Ascending aorta (tissue), 2 donors: ENCODE measurements around the gene DDX31. TPM values are rescaled to one million over a fixed set of nuclear protein-coding genes. Genes with fewer than 3 reads are reported as not detected.

Source experiments
- DNase-seq, 2 donors: peaks; one replicate each; pipeline ENCODE4 v3.0.0-alpha.2; 2019; ENCODE audit warnings: low spot score in 2 of 2
- H3K27ac ChIP-seq, 2 donors: fragments of 200-600 bp; sonication (generic); one replicate each; pipeline ENCODE4 v1.5.1; 2016 to 2017; ENCODE audit warnings: mild to moderate bottlenecking in 1 of 2
- H3K27me3 ChIP-seq: fragments of 200-600 bp; sonication (generic); one replicate; pipeline ENCODE4 v1.5.1; 2017
- H3K36me3 ChIP-seq, 2 donors: fragments of 200-600 bp; sonication (generic); one replicate each; pipeline ENCODE4 v1.5.1; 2016
- H3K4me1 ChIP-seq, 2 donors: fragments of 200-600 bp; sonication (generic); one replicate each; pipeline ENCODE4 v1.5.1; 2016 to 2017; ENCODE audit warnings: mild to moderate bottlenecking in 1 of 2
- H3K4me3 ChIP-seq, 2 donors: fragments of 200-600 bp; sonication (generic); one replicate each; pipeline ENCODE4 v1.5.1; 2016 to 2017; ENCODE audit warnings: mild to moderate bottlenecking in 1 of 2
- H3K9me3 ChIP-seq, 2 donors: fragments of 200-600 bp; sonication (generic); one replicate each; pipeline ENCODE4 v1.5.1; 2016
- CTCF ChIP-seq, 3 experiments: fragments of 200-600 bp in 2 of 3; fragments of 450-650 bp in 1 of 3; sonication (generic) in 2 of 3; IDR thresholded peaks; one replicate each; pipeline ENCODE4 v1.5.1; 2016 to 2019; ENCODE audit warnings: antibody characterized with exemption in 3 of 3, mild to moderate bottlenecking in 1 of 3, moderate library complexity in 1 of 3
- intact Hi-C: fragments of 100-400 bp; cut with DNase I; formaldehyde crosslinking; loops from one replicate; pipeline ENCODE4 v1.15.1; 2023
- total RNA-seq: library from RNA; depleted of rRNA; stranded (reverse); fragments of >200 nt; gene quantifications from one replicate; pipeline ENCODE4 v1.1.0, GENCODE V29; 2016

The DDX31 gene
- total RNA-seq, 1 donor from 2014 or later: 20.4 TPM

GRCh38 chr9:132555528-132555927 is 114.3 kb downstream of the DDX31 start:
- no peaks in the 10 kb centered on the region for H3K27me3 ChIP-seq
- no peaks in the 10 kb centered on the region for H3K4me1 ChIP-seq
- no peak for DNase-seq
- no peak for TF ChIP-seq CTCF (IDR thresholded peaks at IDR 0.05)
- H3K9me3 ChIP-seq: no peaks in the 10 kb centered on the region
- intact Hi-C loops: no loop called here
- no peak overlapping the region for H3K27ac ChIP-seq
- H3K4me3 ChIP-seq: no peak overlapping the region
- no peaks in the 10 kb centered on the region for H3K36me3 ChIP-seq

GRCh38 chr9:132554755-132555154 is 115.0 kb downstream of the DDX31 start:
- Histone ChIP-seq H3K27me3 (no peaks in the 10 kb centered on the region), H3K4me1 (no peaks in the 10 kb centered on the region), H3K27ac (no peak overlapping the region), H3K36me3 (no peaks in the 10 kb centered on the region), H3K9me3 (no peaks in the 10 kb centered on the region), H3K4me3 (no peak overlapping the region)
- no peak for DNase-seq
- intact Hi-C loops: no loop called here
- TF ChIP-seq CTCF (IDR thresholded peaks at IDR 0.05): no peak

GRCh38 chr9:132552041-132552440 is 117.7 kb downstream of the DDX31 start:
- TF ChIP-seq CTCF (IDR thresholded peaks at IDR 0.05): no peak

GRCh38 chr9:132551556-132551955 is 118.2 kb downstream of the DDX31 start:
- intact Hi-C loops: no loop called here
- Histone ChIP-seq H3K27me3 (peaks cover 5% of the 10 kb centered on the region), H3K4me3 (no peak overlapping the region), H3K4me1 (no peaks in the 10 kb centered on the region), H3K9me3 (no peaks in the 10 kb centered on the region), H3K36me3 (no peaks in the 10 kb centered on the region), H3K27ac (no peak overlapping the region)
- no peak for TF ChIP-seq CTCF (IDR thresholded peaks at IDR 0.05)
- no peak for DNase-seq

More at GRCh38 chr9:132552041-132552440, 117.7 kb downstream of the DDX31 start:
- no peak overlapping the region for H3K27ac ChIP-seq
- intact Hi-C loops: no loop called here
- no peak for DNase-seq
- no peaks in the 10 kb centered on the region for H3K9me3 ChIP-seq
- no peak overlapping the region for H3K4me3 ChIP-seq
- H3K36me3 ChIP-seq: no peaks in the 10 kb centered on the region
- peaks cover under 1% of the 10 kb centered on the region for H3K27me3 ChIP-seq
- H3K4me1 ChIP-seq: no peaks in the 10 kb centered on the region

GRCh38 chr9:132548751-132549640 is 120.8 kb downstream of the DDX31 start:
- H3K36me3 ChIP-seq: no peaks in the 10 kb centered on the region
- no peaks in the 10 kb centered on the region for H3K4me1 ChIP-seq
- no peak for DNase-seq
- intact Hi-C loops: no loop called here
- no peak overlapping the region for H3K27ac ChIP-seq
- TF ChIP-seq CTCF (IDR thresholded peaks at IDR 0.05): no peak
- no peak overlapping the region for H3K4me3 ChIP-seq
- H3K9me3 ChIP-seq: no peaks in the 10 kb centered on the region
- peaks cover 11% of the 10 kb centered on the region for H3K27me3 ChIP-seq
